Motor neuron (in vitro differentiated cells): ENCODE results near the gene SIGLEC6. TPM values are rescaled to one million over a fixed set of nuclear protein-coding genes. Genes with fewer than 3 reads are reported as not detected.
A peak's percentile ranks its signal among the peaks of the same experiment; 100 is the strongest.

Source experiments
- ATAC-seq, 8 experiments: fragments of 200-7000 bp; cut with Tn5 transposase; replicated peaks in 6 of 8; 2 replicates each; pipeline ENCODE4 v1.8.0; 2021; ENCODE audit warnings: mild to moderate bottlenecking in 8 of 8, moderate library complexity in 8 of 8
- H3K27ac ChIP-seq, 2 donors: fragments of 250-450 bp; sonication (Bioruptor Pico); 2 replicates each; pipeline ENCODE4 v1.9.0; 2021; ENCODE audit warnings: antibody characterized with exemption in 2 of 2, mild to moderate bottlenecking in 2 of 2, moderate library complexity in 1 of 2
- H3K4me1 ChIP-seq, 2 donors: fragments of 250-450 bp; sonication (Bioruptor Pico); replicated peaks in 1 of 2; 2 replicates each; pipeline ENCODE4 v1.6.1; 2021; ENCODE audit warnings: antibody characterized with exemption in 2 of 2, mild to moderate bottlenecking in 2 of 2, moderate library complexity in 1 of 2
- H3K4me3 ChIP-seq, 5 donors: fragments of 250-450 bp; sonication (Bioruptor Pico); 2 replicates each; pipeline ENCODE4 v1.9.0; 2021; ENCODE audit warnings: antibody characterized with exemption in 5 of 5, mild to moderate bottlenecking in 5 of 5, moderate library complexity in 4 of 5
- WGBS, 10 experiments: fragments of 450-650 bp; shearing (Covaris generic); methylation state at CpG; one replicate each; pipeline ENCODE4 v1.0.0; 2022; 5-methylcytosine and 5-hydroxymethylcytosine counted together
- in situ Hi-C, 9 experiments: fragments of 400-800 bp; cut with MboI; loops; one replicate each; pipeline ENCODE4 v1.15.0; 2021; ENCODE audit warnings: low sequenced_read_pairs in 9 of 9, low pct_unique_long_range_greater_than_20kb in 2 of 9; ENCODE audit not compliant: unreplicated experiment in 9 of 9
- total RNA-seq, 8 experiments: library from RNA; unstranded; fragments of 300-600 nt; gene quantifications; 2 replicates each; pipeline versions ENCODE4 v1.2.3 to v1.2.4, GENCODE V29; 2022

The SIGLEC6 gene
- total RNA-seq, 8 experiments from 2014 or later, result not detected

DNA sequence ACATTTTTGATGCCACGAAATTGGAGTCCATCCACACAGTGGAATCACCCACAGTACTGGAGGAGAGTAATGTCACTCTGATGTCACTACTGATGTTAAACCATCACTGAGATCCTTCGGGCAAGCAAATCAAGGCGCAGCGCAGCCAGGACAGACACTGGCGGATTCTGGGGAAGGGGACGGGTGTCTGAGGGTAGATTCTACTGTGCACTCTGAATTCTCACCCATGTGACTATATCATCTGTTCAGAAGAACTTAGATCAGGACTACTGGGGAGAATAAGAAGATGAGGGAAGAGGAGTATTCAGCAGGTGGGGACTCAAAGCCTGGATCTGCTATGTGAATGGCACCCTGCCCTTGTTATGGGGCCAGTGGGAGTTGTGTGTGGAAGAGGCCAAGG, 12.6 kb upstream of the SIGLEC6 start:
- Histone ChIP-seq H3K4me1 (no peaks in the 10 kb centered on the region), H3K4me3 (no peak overlapping the region), H3K27ac (no peak overlapping the region)
- ATAC-seq, result no peak
- in situ Hi-C loops, result no loop called here
- 0 to 58% (median 29%) methylated on average over 1 to 6 of the region's 6 CpGs; no CpG with 5 or more reads in 3 of the 10 experiments for WGBS, 10 experiments

DNA sequence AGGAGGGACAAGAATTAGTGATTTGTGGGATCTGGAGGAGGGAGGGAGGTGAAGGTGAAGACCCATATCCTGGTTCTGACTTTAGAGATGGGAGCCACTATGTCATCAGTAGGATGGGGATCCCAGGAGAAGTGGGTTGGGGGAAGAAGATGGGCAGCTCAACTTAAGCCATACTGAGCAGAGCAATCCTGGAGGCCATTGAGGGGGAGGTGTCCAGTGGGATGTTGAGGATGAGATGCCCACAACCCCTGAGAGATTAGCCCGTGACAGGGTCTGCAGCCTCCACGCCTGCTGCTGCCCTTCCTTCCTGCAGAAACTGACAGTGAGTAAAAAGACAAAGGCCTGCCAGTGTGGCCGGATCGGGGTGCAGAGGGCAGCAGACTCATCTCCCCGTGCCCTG, 11.2 kb upstream of the SIGLEC6 start:
- ATAC-seq, result no peak
- in situ Hi-C loops, result no loop called here
- Histone ChIP-seq H3K27ac (no peak overlapping the region), H3K4me3 (no peak overlapping the region), H3K4me1 (no peaks in the 10 kb centered on the region)
- 20 to 73% (median 34%) methylated on average over 1 to 4 of the region's 5 CpGs; no CpG with 5 or more reads in 6 of the 10 experiments for WGBS, 10 experiments

DNA sequence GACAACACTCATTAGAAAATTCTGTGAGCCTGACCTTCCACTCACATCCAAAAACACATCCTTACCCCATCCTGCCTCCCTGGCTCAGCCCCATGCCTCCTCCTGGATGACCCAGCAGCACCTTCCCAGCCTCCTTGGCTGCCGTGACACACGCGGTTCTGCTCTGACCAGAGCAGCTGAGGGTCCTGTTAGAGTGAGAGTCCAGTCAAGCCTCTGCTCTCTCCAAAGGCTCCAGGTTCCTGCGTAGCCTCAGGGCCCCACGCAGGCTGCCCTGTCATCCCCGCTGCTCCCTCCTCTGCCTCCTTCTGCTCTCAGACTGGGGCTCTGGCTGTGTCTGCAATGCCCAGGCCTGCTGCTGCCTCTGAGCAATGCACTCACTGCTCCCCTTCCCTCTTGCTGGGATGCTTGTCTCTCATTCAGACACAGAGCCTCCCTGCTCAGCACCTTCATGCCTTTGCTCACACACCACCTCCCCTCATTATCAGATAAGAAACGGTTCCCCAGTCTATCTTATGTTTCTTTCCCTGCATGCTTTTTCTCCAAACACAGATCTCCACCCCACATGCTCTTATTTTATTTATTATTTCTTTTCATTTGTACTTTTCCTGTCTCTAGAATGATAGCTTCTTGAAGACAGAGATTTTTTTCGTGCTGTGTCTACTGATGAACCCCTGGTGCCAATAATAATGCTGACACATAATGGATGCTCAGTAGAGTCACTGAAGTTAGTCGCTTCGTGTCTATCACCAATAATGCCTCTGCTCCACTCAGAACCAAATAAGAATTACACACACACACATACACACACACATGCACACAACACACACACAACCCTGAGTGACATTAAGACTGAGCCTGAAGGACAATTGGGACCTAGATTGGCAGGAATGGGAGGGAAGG, 10.2 kb upstream of the SIGLEC6 start:
- Histone ChIP-seq H3K4me3 (no peak overlapping the region), H3K27ac (no peak overlapping the region), H3K4me1 (no peaks in the 10 kb centered on the region)
- 0 to 44% (median 28%) methylated on average over 1 to 7 of the region's 10 CpGs; no CpG with 5 or more reads in 1 of the 10 experiments for WGBS, 10 experiments
- no peak for ATAC-seq
- in situ Hi-C loops, result no loop called here

DNA sequence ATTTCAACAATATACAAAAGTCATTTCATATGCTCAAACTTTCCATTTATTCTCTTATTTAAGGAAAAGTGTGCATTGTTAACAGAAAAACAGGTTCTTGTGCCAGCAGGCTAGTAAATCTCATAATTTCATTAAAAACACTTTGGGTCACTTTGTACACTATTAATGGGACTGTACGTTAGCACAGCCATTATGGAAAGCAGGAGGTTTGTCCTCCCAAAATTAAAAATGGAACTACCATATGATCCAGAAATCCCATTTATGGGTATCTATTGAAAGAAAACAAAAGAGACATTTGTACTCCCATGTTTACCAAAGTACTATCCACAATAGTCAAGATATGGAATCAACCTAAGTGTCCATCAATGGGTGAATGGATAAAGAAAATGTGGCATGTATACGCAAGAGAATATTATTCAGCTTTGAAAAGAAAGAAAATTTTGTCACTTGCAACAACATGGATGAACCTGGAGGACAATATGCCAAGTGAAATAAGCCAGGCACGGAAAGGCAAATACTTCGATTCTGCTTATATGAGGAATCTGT, 8.4 kb upstream of the SIGLEC6 start:
- WGBS, 10 experiments, result 20 to 93% (median 59%) methylated on average over 1 to 4 of the region's 4 CpGs; no CpG with 5 or more reads in 1 of the 10 experiments
- Histone ChIP-seq H3K4me3 (no peak overlapping the region), H3K27ac (no peak overlapping the region), H3K4me1 (no peaks in the 10 kb centered on the region)
- in situ Hi-C loops, result no loop called here
- ATAC-seq, result no peak

DNA sequence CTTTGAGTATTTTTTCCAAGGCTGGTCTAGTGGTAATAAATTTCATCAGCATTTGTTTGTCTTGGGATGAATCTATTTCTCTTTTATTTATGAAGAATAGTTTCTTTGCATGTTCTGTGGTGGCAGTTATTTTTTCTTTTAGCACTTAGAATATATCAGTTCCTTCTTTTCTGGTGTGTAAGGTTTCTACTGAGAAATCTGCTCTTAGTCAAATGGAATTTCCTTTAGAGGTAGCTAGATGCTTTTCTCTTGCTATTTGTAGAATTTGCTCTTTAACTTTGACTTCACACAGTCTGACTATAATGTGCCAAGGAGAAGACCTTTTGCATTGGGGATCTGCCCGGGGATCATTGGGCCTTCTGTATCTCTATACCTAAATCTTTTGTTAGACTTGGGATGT, 4.1 kb upstream of the SIGLEC6 start:
- WGBS, 10 experiments, result 0 to 80% (median 25%) methylated on average over 1 of the region's 1 CpG; no CpG with 5 or more reads in 3 of the 10 experiments
- Histone ChIP-seq H3K4me3 (no peak overlapping the region), H3K4me1 (no peaks in the 10 kb centered on the region), H3K27ac (no peak overlapping the region)
- in situ Hi-C loops, result no loop called here
- ATAC-seq, result no peak

DNA sequence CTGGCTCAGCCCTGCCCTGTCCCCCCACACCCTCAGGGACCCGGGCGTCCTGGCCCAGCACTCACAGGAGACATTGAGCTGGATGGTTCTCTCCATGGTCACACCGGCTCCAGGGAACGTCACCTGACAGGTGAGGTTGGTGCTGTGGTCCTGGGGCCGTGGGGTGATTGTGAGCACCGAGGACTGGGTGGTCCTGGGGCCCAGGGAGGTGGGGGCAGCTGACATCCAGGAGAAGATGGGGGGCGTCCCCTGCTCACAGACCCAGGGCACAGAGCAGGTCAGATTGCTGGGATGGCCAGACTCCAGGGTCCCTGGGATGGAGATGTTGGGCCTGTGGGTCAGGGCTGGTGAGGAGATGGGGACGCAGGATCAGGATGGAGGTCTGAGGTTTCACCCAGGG, 854 bp downstream of the SIGLEC6 start:
- H3K4me3 ChIP-seq, result no peak overlapping the region
- ATAC-seq, result no peak
- no peaks in the 10 kb centered on the region for H3K4me1 ChIP-seq
- H3K27ac ChIP-seq, result no peak overlapping the region
- 20 to 80% (median 64%) methylated on average over 1 to 3 of the region's 8 CpGs; no CpG with 5 or more reads in 7 of the 10 experiments for WGBS, 10 experiments
- in situ Hi-C loops, result no loop called here

DNA sequence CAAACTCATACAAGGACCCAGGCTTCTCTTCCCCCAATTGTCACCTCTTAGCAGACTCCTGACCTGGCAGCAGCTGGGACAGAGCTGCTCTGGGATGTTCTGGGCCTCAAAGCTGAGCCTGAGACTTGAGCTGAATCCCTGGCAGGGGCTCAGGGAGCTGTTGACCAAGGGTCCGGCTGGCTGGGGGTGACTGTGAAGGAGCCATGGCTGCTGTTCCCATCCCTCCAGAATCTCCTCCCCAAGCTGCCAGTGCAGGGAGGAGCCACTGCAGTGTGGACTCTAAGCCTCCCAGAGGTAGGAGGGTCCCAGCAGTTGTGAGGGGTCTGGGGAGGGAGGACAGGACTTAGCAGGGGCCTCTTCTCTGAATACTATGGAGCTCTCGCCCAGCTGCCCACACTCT, 2.2 kb downstream of the SIGLEC6 start:
- no peak overlapping the region for H3K4me3 ChIP-seq
- no peaks in the 10 kb centered on the region for H3K4me1 ChIP-seq
- in situ Hi-C loops, result no loop called here
- 40 to 100% (median 51%) methylated on average over 1 of the region's 2 CpGs; no CpG with 5 or more reads in 6 of the 10 experiments for WGBS, 10 experiments
- H3K27ac ChIP-seq, result no peak overlapping the region
- ATAC-seq, result no peak

DNA sequence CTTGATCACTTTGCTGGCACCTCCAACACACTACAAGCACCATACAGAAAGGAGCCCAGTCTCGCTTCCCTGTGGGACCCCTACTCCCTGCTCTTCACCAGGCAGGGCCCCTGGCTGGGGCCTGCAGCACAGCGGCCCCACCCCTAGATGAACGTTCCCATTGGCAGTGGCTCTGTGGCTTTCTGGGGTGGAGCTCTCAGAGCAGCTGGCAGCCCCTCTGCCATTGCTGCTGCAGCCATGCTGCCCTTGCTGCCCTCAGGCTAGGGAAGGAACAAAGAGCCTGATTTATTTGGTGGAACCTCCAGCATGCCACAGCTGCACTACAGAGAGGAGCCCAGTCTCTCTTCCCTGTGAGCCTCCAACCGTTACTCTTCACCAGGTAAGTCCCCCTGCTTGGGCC, 5.8 kb downstream of the SIGLEC6 start:
- WGBS, 10 experiments, result 33 to 71% (median 40%) methylated on average over 1 of the region's 4 CpGs; no CpG with 5 or more reads in 7 of the 10 experiments
- Histone ChIP-seq H3K4me1 (no peaks in the 10 kb centered on the region), H3K27ac (no peak overlapping the region), H3K4me3 (no peak overlapping the region)
- in situ Hi-C loops, result no loop called here
- peak in 3 of 8 experiments; percentile 15 to 31 (median 26) for ATAC-seq

DNA sequence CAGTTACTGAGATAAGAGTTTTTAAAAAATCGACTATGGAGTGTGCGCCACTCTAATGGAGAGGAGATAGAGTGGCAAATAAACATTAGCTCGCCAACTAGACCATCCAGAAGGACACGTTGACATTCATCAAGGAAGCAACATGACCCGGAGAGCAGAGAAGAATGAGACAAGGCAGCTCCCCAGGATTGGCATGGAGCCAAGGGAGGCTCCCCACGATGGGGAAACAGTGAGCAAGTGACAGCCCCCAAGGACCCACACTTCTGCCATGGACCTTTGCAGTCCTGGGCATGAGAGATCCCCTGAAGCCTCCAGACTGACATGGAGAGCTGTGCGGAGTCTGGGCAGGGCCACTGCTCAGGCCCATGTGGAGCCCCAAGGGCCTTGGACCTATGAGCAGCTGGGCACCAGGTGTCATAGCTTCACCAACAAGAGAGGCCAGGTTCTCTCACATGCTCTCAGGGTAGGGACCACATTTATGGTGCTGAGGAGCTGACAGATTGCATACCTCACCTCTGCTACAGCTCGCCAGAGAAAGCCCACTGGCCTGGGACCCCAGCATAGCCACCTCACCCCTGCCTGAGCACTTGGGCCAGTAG, 6.7 kb downstream of the SIGLEC6 start:
- 13 to 100% (median 41%) methylated on average over 1 to 6 of the region's 8 CpGs; no CpG with 5 or more reads in 1 of the 10 experiments for WGBS, 10 experiments
- no peak for ATAC-seq
- Histone ChIP-seq H3K4me3 (no peak overlapping the region), H3K4me1 (no peaks in the 10 kb centered on the region), H3K27ac (no peak overlapping the region)
- in situ Hi-C loops, result no loop called here

DNA sequence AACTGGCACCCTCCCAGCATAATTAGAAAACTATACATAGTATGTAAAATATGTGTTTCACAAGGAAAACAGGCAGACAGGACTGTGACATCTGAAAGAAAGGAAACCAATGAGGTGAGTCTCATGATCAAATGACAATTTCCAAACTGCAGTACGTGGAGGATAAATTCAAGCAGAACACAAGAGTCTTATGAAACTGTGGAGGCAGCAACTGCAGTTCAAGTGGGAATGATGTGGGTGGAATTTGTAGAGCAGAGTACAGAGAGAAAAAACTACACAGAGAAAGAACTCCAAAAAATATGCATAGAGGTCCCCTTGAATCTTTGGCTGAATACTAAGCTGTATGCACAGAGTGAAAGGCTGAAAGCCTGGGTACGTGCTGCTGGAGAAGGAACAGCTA, 9.7 kb downstream of the SIGLEC6 start:
- no peak for ATAC-seq
- Histone ChIP-seq H3K4me1 (no peaks in the 10 kb centered on the region), H3K4me3 (no peak overlapping the region), H3K27ac (no peak overlapping the region)
- in situ Hi-C loops, result no loop called here
- 0 to 42% (median 14%) methylated on average over 1 to 2 of the region's 2 CpGs; no CpG with 5 or more reads in 1 of the 10 experiments for WGBS, 10 experiments

DNA sequence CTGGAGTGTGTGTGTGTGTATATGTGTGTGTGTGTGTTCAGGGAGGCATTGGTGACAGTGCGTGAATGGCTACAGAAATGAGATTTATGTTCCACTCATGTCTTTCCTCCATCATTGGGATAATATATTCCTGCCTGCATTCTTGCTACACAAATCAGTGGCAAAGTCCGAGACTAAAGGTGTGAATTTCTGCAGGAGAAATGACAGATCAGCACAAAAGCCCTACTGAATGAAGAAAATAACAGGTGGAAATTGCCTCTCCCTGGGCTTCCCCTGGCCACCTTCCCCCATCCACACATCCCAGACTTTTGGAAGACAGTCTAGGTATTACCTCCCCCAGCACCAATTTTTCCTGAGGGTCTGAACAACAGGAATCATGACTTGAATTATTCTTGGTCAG, 10.1 kb downstream of the SIGLEC6 start:
- H3K4me3 ChIP-seq, result no peak overlapping the region
- in situ Hi-C loops, result no loop called here
- no peaks in the 10 kb centered on the region for H3K4me1 ChIP-seq
- WGBS, 10 experiments, result 45 to 67% (median 60%) methylated on average over 1 to 2 of the region's 2 CpGs; no CpG with 5 or more reads in 7 of the 10 experiments
- no peak for ATAC-seq
- H3K27ac ChIP-seq, result no peak overlapping the region

DNA sequence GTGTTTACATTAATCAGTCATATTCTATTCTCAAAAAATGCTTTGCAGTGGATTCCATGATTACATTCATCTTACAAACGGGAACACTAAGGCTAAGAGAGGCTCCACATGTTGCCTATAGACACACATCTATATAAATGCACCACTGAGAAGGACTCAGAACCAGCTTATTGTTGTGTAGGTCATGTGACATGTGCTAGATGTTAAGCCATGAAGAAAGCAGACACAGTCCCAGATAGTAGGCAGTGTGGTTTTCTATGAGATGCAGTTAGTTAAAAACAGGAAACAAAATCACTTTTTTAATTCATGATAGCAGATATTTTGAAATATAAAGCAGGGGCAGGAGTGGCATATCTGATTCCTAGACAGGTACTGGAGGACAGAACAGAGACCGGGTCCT, 10.7 kb downstream of the SIGLEC6 start:
- Histone ChIP-seq H3K4me3 (no peak overlapping the region), H3K27ac (no peak overlapping the region), H3K4me1 (no peaks in the 10 kb centered on the region)
- ATAC-seq, result no peak
- in situ Hi-C loops, result no loop called here
- WGBS, 10 experiments, result 18 to 80% (median 46%) methylated on average over 1 to 2 of the region's 2 CpGs; no CpG with 5 or more reads in 3 of the 10 experiments

DNA sequence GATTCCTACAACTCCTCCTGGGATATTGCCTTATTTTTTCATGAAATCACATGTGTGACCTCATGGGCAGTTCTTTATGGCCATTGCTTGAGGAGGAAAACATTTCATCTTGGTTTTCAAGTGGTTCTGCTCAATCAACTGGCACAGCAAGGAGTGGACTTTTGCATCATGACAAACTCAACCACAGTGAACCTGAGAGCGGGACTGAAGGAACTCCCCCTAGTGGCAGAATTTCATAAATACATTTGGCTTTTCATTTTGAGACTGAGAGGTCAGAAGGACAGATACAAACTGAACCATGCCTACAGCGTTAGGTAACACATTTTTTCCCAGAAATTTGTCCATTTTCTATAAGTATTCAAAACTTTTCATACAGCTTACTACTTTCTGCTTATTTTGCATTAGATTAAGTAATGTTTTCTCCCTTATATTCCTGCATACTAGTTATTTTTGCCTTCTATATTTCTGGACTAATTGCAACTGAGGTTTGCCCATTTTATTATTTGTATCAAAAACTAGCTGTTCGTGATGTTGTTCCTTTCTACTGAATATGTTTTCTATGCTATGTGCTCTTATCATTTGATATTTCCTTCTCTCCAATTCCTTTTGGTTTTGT, 16.5 kb downstream of the SIGLEC6 start:
- H3K27ac ChIP-seq, result no peak overlapping the region
- H3K4me3 ChIP-seq, result no peak overlapping the region
- 0 to 23% (median 15%) methylated on average over 1 to 3 of the region's 3 CpGs for WGBS, 10 experiments
- no peaks in the 10 kb centered on the region for H3K4me1 ChIP-seq
- ATAC-seq, result peak in 4 of 8 experiments; percentile 22 to 91 (median 82)
- in situ Hi-C loops, result no loop called here
